HepG2 (cell line): ENCODE measurements around the gene C11orf68. TPM values are rescaled to one million over a fixed set of nuclear protein-coding genes. Genes with fewer than 3 reads are reported as not detected.

ENCODE experiments used
- ATF7 ChIP-seq, 2 experiments: fragments of 450-650 bp in 1 of 2; sonication (generic) in 1 of 2; formaldehyde crosslinking in 1 of 2; IDR thresholded peaks; 2 replicates each; pipeline versions ENCODE4 v1.4.0 to v1.6.1; 2016 to 2020; ENCODE audit warnings: antibody characterized with exemption in 1 of 2, mild to moderate bottlenecking in 1 of 2, missing genetic modification reagents in 1 of 2
- DNMT1 ChIP-seq: sonication (generic); formaldehyde crosslinking; IDR thresholded peaks from 2 replicates; pipeline ENCODE4 v1.5.1; 2020; ENCODE audit warnings: mild to moderate bottlenecking, missing genetic modification reagents
- HOXA7 ChIP-seq: sonication (generic); formaldehyde crosslinking; IDR thresholded peaks from 2 replicates; pipeline ENCODE4 v1.8.1; 2022; ENCODE audit warnings: mild to moderate bottlenecking, missing genetic modification reagents, moderate library complexity
- KLF6 ChIP-seq: IDR thresholded peaks from 2 replicates; pipeline ENCODE4 v1.8.0; 2016; ENCODE audit warnings: missing biosample characterization, missing genetic modification reagents
- MNT ChIP-seq: fragments of 450-650 bp; IDR thresholded peaks from 2 replicates; pipeline ENCODE4 v1.6.1; 2016
- PREB ChIP-seq: sonication (generic); formaldehyde crosslinking; IDR thresholded peaks from 2 replicates; pipeline ENCODE4 v1.4.0; 2020; ENCODE audit warnings: missing genetic modification reagents
- RARA ChIP-seq: IDR thresholded peaks from 2 replicates; pipeline ENCODE4 v1.6.1; 2016; ENCODE audit warnings: missing genetic modification reagents, missing compliant biosample characterization
- SOX6 ChIP-seq, 2 experiments: fragments of 450-650 bp in 1 of 2; sonication (generic) in 1 of 2; formaldehyde crosslinking in 1 of 2; IDR thresholded peaks; 2 replicates each; pipeline versions ENCODE4 v1.4.0 to v1.6.1; 2017 to 2020; ENCODE audit warnings: antibody characterized with exemption in 1 of 2, mild to moderate bottlenecking in 1 of 2, missing genetic modification reagents in 1 of 2
- ZBTB25 ChIP-seq: IDR thresholded peaks from 2 replicates; pipeline ENCODE4 v1.6.1; 2018; ENCODE audit warnings: missing genetic modification reagents
- ZNF18 ChIP-seq: sonication (generic); formaldehyde crosslinking; IDR thresholded peaks from 2 replicates; pipeline ENCODE4 v1.8.0; 2022; ENCODE audit warnings: mild to moderate bottlenecking, missing genetic modification reagents; ENCODE audit not compliant: insufficient replicate concordance
- ZNF280B ChIP-seq: sonication (generic); formaldehyde crosslinking; IDR thresholded peaks from 2 replicates; pipeline ENCODE4 v1.5.0; 2020; ENCODE audit warnings: missing genetic modification reagents, mild to moderate bottlenecking, borderline replicate concordance
- ZNF496 ChIP-seq: sonication (generic); formaldehyde crosslinking; IDR thresholded peaks from 2 replicates; pipeline ENCODE4 v1.8.1; 2023; ENCODE audit warnings: mild to moderate bottlenecking, moderate library complexity, missing genetic modification reagents; ENCODE audit not compliant: insufficient replicate concordance
- ZNF562 ChIP-seq: sonication (generic); formaldehyde crosslinking; IDR thresholded peaks from 2 replicates; pipeline ENCODE4 v1.8.0; 2022; ENCODE audit warnings: missing genetic modification reagents, borderline replicate concordance
- ZNF577 ChIP-seq: sonication (generic); formaldehyde crosslinking; IDR thresholded peaks from 2 replicates; pipeline ENCODE4 v1.4.0; 2020; ENCODE audit warnings: mild to moderate bottlenecking, low read depth, missing genetic modification reagents, borderline replicate concordance
- polyA plus RNA-seq, 8 experiments: library from polyadenylated mRNA; depleted of rRNA in 3 of 8; stranded (reverse) in 7 of 8; unstranded in 1 of 8; fragments of >200 nt; fragmentation: Illumina TruSeq in 4 of 8; extraction: Trizol in 4 of 8; gene quantifications; 2 replicates each; pipeline versions ENCODE4 v1.2.1 to v1.2.3, GENCODE V29; 2011 to 2016; ENCODE audit warnings: low read depth in 4 of 8, missing spikeins in 1 of 8, mixed read lengths in 1 of 8; ENCODE audit not compliant: insufficient read depth in 1 of 8
- total RNA-seq, 5 experiments: library from RNA; depleted of rRNA; stranded (reverse); fragments of >200 nt; fragmentation: Illumina TruSeq; extraction: Trizol; gene quantifications; 2 replicates each; pipeline ENCODE4 v1.2.3, GENCODE V29; 2016; ENCODE audit warnings: low read depth in 1 of 5
- TF ChIP-seq, protein P1 (sequence below): sonication (generic); formaldehyde crosslinking; IDR thresholded peaks from 2 replicates; pipeline ENCODE4 v1.8.1; 2022; ENCODE audit warnings: mild to moderate bottlenecking, missing genetic modification reagents
- TF ChIP-seq, protein P2 (sequence below): sonication (generic); formaldehyde crosslinking; IDR thresholded peaks from 2 replicates; pipeline ENCODE4 v1.8.1; 2023; ENCODE audit warnings: mild to moderate bottlenecking, missing genetic modification reagents, borderline replicate concordance
- TF ChIP-seq, protein P3 (sequence below): sonication (generic); formaldehyde crosslinking; IDR thresholded peaks from 2 replicates; pipeline ENCODE4 v1.4.0; 2020; ENCODE audit warnings: missing genetic modification reagents; ENCODE audit errors: not compliant biosample characterization

Gene C11orf68
- total and polyA plus RNA-seq, 2 of the 13 experiments (the other 11 are each of a cell fraction or from before 2014, with no cell fraction given) = 8.4 to 28.3 TPM

GRCh38 chr11:65961267-65962140 is 42.6 kb upstream of the C11orf68 start, which contains the start of gene SART1 (continued):
- TF ChIP-seq MNT = peak; percentile 67
- TF ChIP-seq DNMT1 (CRISPR knock-in tag) = no peak
- TF ChIP-seq, protein P1, sequence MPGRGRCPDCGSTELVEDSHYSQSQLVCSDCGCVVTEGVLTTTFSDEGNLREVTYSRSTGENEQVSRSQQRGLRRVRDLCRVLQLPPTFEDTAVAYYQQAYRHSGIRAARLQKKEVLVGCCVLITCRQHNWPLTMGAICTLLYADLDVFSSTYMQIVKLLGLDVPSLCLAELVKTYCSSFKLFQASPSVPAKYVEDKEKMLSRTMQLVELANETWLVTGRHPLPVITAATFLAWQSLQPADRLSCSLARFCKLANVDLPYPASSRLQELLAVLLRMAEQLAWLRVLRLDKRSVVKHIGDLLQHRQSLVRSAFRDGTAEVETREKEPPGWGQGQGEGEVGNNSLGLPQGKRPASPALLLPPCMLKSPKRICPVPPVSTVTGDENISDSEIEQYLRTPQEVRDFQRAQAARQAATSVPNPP = no peak
- TF ChIP-seq ZBTB25 (CRISPR knock-in tag) = peak; percentile 94
- TF ChIP-seq, protein P2, sequence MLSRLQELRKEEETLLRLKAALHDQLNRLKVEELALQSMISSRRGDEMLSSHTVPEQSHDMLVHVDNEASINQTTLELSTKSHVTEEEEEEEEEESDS (CRISPR knock-in tag) = no peak
- no peak for TF ChIP-seq ZNF18 (CRISPR knock-in tag)
- no peak for TF ChIP-seq ZNF562 (CRISPR knock-in tag)
- no peak for TF ChIP-seq PREB
- 0 out of 2 replicates have a peak, but pooled peaks have one; percentile 29 for TF ChIP-seq RARA
- TF ChIP-seq, protein P3, sequence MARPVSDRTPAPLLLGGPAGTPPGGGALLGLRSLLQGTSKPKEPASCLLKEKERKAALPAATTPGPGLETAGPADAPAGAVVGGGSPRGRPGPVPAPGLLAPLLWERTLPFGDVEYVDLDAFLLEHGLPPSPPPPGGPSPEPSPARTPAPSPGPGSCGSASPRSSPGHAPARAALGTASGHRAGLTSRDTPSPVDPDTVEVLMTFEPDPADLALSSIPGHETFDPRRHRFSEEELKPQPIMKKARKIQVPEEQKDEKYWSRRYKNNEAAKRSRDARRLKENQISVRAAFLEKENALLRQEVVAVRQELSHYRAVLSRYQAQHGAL (CRISPR knock-in tag) = no peak
- TF ChIP-seq ZNF496 (CRISPR knock-in tag) = no peak
- TF ChIP-seq KLF6 (CRISPR knock-in tag) = peak; percentile 77; the same call in 1 of the 2 replicates
- no peak for TF ChIP-seq ZNF280B (CRISPR knock-in tag)
- no peak for TF ChIP-seq ZNF577
- TF ChIP-seq ATF7 (IDR thresholded peaks at IDR 0.05) = no peak
- TF ChIP-seq ATF7 (CRISPR knock-in tag; IDR thresholded peaks at IDR 0.05) = 0 out of 2 replicates have a peak, but pooled peaks have one; percentile 23
- TF ChIP-seq HOXA7 = no peak
- TF ChIP-seq SOX6 (IDR thresholded peaks at IDR 0.05) = no peak
- TF ChIP-seq SOX6 (CRISPR knock-in tag; IDR thresholded peaks at IDR 0.05) = peak; percentile 57; the same call in 1 of the 2 replicates
